ENCODE results near the gene KCNJ13.

The KCNJ13 gene

GRCh38 chr2:232728785-232729184, 47.6 kb downstream of the KCNJ13 start:
- no peaks in the 10 kb centered on the region for H4K20me1 ChIP-seq (ENCODE audit: insufficient read depth, low read length)
- no peaks in the 10 kb centered on the region for H3K4me1 ChIP-seq (ENCODE audit: low read length)
- H3K27me3 ChIP-seq (replicated peaks; ENCODE audit: insufficient read depth, low read length) = no peaks in the 10 kb centered on the region
- no peak overlapping the region for H3K4me2 ChIP-seq (ENCODE audit: low read depth, low read length)
- DNase-seq = no peak
- no peak overlapping the region for H3K9ac ChIP-seq (ENCODE audit: low read length)
- H3K9me2 ChIP-seq (replicated peaks; ENCODE audit: insufficient read depth, low read length) = no peaks in the 10 kb centered on the region
- H3F3A ChIP-seq (ENCODE audit: insufficient read depth, low read length) = no peaks in the 10 kb centered on the region
- no peak overlapping the region for H2AFZ ChIP-seq (ENCODE audit: low read length)
- H3K4me3 ChIP-seq (ENCODE audit: low read length) = no peak overlapping the region
- TF ChIP-seq EZH2 (optimal IDR thresholded peaks at IDR 0.05; ENCODE audit: low read depth, low read length) (no peak), CTCF (IDR thresholded peaks at IDR 0.05; ENCODE audit: low read length) (no peak), EZH2phosphoT487 (IDR thresholded peaks at IDR 0.05; ENCODE audit: low read length) (no peak)
- no peaks in the 10 kb centered on the region for H3K9me3 ChIP-seq (replicated peaks; ENCODE audit: insufficient read depth, low read length)
- H3K27ac ChIP-seq (ENCODE audit: low read length) = no peak overlapping the region
- peaks cover 3% of the 10 kb centered on the region; the same call in 1 of the 2 replicates for H3K36me3 ChIP-seq (replicated peaks; ENCODE audit: insufficient read depth, low read length)
- H3K79me2 ChIP-seq (ENCODE audit: low read length) = peaks cover 81% of the 10 kb centered on the region

GRCh38 chr2:232723027-232723426, 53.3 kb downstream of the KCNJ13 start:
- Histone ChIP-seq H3K9me3 (replicated peaks; ENCODE audit: insufficient read depth, low read length) (no peaks in the 10 kb centered on the region), H3K79me2 (ENCODE audit: low read length) (peaks cover 82% of the 10 kb centered on the region), H3K4me3 (ENCODE audit: low read length) (no peak overlapping the region), H2AFZ (ENCODE audit: low read length) (no peak overlapping the region), H3K9me2 (replicated peaks; ENCODE audit: insufficient read depth, low read length) (no peaks in the 10 kb centered on the region), H4K20me1 (ENCODE audit: insufficient read depth, low read length) (peaks cover 5% of the 10 kb centered on the region; the same call in 1 of the 2 replicates), H3K4me1 (ENCODE audit: low read length) (peaks cover 10% of the 10 kb centered on the region), H3K27me3 (replicated peaks; ENCODE audit: insufficient read depth, low read length) (no peaks in the 10 kb centered on the region), H3F3A (ENCODE audit: insufficient read depth, low read length) (no peaks in the 10 kb centered on the region), H3K9ac (ENCODE audit: low read length) (no peak overlapping the region), H3K27ac (ENCODE audit: low read length) (no peak overlapping the region), H3K4me2 (ENCODE audit: low read depth, low read length) (no peak overlapping the region), H3K36me3 (replicated peaks; ENCODE audit: insufficient read depth, low read length) (peaks cover 3% of the 10 kb centered on the region; the same call in 1 of the 2 replicates)
- no peak for DNase-seq
- TF ChIP-seq EZH2 (optimal IDR thresholded peaks at IDR 0.05; ENCODE audit: low read depth, low read length) = no peak
- no peak for TF ChIP-seq EZH2phosphoT487 (IDR thresholded peaks at IDR 0.05; ENCODE audit: low read length)
- no peak for TF ChIP-seq CTCF (IDR thresholded peaks at IDR 0.05; ENCODE audit: low read length)

GRCh38 chr2:232721882-232722281, 54.5 kb downstream of the KCNJ13 start:
- H3K9ac ChIP-seq (ENCODE audit: low read length) = no peak overlapping the region
- DNase-seq = no peak
- no peak overlapping the region for H3K4me3 ChIP-seq (ENCODE audit: low read length)
- H2AFZ ChIP-seq (ENCODE audit: low read length) = no peak overlapping the region
- H3K27ac ChIP-seq (ENCODE audit: low read length) = no peak overlapping the region
- TF ChIP-seq EZH2 (optimal IDR thresholded peaks at IDR 0.05; ENCODE audit: low read depth, low read length) (no peak), EZH2phosphoT487 (IDR thresholded peaks at IDR 0.05; ENCODE audit: low read length) (no peak), CTCF (IDR thresholded peaks at IDR 0.05; ENCODE audit: low read length) (no peak)
- peaks cover 82% of the 10 kb centered on the region for H3K79me2 ChIP-seq (ENCODE audit: low read length)
- H3K36me3 ChIP-seq (replicated peaks; ENCODE audit: insufficient read depth, low read length) = peaks cover 3% of the 10 kb centered on the region; the same call in 1 of the 2 replicates
- no peaks in the 10 kb centered on the region for H3K9me3 ChIP-seq (replicated peaks; ENCODE audit: insufficient read depth, low read length)
- H3K4me2 ChIP-seq (ENCODE audit: low read depth, low read length) = no peak overlapping the region
- no peaks in the 10 kb centered on the region for H3K9me2 ChIP-seq (replicated peaks; ENCODE audit: insufficient read depth, low read length)
- H3K27me3 ChIP-seq (replicated peaks; ENCODE audit: insufficient read depth, low read length) = no peaks in the 10 kb centered on the region
- peaks cover 10% of the 10 kb centered on the region for H3K4me1 ChIP-seq (ENCODE audit: low read length)
- no peaks in the 10 kb centered on the region for H3F3A ChIP-seq (ENCODE audit: insufficient read depth, low read length)
- peaks cover 5% of the 10 kb centered on the region; the same call in 1 of the 2 replicates for H4K20me1 ChIP-seq (ENCODE audit: insufficient read depth, low read length)
